OCI-M1 (cell line): ENCODE measurements around the gene PIK3CB.
"Not testable (repeated sequence)": the region's sequence is repeated elsewhere in the genome, so short reads cannot be mapped to it uniquely, and the experiment has no call there.

ENCODE experiments used
- DNase-seq: peaks from one replicate; lab custom pipeline; 2025; lab: John Stamatoyannopoulos, UW

The PIK3CB gene

DNA sequence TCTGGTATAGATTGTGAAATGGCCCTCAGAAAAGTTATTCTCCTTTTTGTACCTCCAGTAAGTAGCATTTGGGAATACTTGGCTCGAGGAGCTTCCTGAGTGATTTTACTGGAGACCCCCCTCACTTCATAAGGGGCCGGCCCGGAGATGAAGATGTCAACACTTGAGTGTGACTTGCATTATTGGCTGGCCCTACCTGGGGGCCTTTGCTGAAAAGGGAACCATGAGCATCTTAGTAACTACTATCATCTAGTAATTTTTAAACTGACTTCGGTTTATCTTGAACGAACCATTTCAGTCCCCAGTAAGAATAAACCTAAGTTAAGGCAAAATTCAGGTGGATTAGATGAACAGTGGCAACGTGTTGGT lies 224.8 kb downstream of the PIK3CB start:
- no peak for DNase-seq

DNA sequence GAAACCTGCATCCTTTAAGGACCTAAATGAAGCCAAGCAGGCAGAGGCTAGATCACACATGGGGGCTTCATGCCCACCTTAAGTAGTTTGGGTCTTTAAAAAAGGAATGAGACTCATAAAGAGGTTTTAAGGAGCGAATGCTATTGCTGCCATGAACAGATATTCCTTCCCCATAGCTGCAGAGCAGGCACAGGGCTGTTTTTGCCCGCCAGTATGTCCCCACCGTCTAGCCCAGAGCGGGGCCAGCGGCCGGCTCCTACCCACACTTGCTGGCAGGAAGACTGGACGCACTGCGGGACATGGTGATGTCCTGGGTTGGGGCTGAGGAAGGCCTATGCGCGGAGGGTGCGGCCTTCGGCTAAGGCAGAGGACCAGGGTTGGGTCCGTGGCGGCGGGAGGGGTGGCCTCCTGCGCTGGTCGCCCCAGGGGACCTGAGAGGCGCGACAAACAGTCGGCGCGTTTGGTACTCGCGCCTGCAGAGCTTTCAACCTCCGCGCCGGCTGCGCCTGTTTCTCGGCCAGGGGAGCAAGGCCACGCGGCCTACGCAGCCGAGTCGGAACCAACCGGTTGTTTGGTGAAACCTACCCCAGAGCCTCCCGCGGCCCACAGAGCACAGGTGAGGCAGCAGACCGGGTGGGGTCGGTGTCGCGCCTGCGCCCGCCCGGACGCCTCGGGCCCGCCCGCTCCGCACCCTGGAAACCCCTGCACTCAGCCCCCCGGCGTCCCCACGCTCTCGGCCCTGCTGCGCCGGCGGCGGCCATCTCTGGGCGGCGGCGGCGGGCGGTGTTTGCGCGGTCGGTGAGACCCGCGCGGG lies 226.2 kb downstream of the PIK3CB start, which contains the start of gene FAIM:
FAIM (plus strand) TSS at position 450 of the 814 bp plus-strand sequence. CDS start 10,956 bp downstream, outside the sequence.
- peak; percentile 49 for DNase-seq

DNA sequence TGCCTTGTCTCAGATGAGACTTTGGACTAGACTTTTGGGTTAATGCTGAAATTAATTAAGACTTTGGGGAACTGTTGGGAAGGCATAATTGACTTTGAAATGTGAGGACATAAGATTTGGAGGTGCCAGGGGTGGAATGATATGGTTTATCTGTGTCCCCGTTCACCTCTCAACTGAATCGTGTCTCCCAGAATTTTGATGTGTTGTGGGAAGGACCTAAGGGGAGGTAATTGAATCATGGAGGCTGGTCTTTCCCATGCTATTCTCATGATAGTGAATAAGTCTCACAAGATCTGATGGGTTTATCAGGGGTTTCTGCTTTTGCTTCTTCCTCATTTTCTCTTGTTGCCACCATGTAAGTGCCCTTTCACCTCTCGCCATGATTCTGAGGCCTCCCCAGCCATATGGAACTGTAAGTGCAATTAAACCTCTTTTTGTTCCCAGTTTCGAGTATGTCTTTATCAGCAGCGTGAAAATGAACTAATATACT lies 230.6 kb downstream of the PIK3CB start:
- DNase-seq: not testable (repeated sequence)
